C4-2B (cell line): Measurements from ENCODE around the gene RCOR2.

ENCODE experiments used
- CTCF ChIP-seq: fragments of 450-650 bp; conservative IDR thresholded peaks from 2 replicates; pipeline ENCODE4 v1.5.1; 2017; ENCODE audit warnings: mild to moderate bottlenecking
- ZFX ChIP-seq: fragments of 450-650 bp; IDR thresholded peaks from 2 replicates; pipeline ENCODE4 v1.6.1; 2017

- no peak for TF ChIP-seq CTCF
- no peak for TF ChIP-seq ZFX
These were observed 36.6 kb downstream of the RCOR2 start for GRCh38 chr11:63880403-63880790.
